HEK293 (cell line): Measurements from ENCODE around the gene ST7.
A peak's percentile ranks its signal among the peaks of the same experiment; 100 is the strongest.

Experiments used
- CTCF ChIA-PET: fragments of 350-600 bp; formaldehyde crosslinking; extraction: SDS; loops from one replicate; lab custom pipeline; 2021; ENCODE audit warnings: antibody characterized with exemption; lab: Yijun Ruan, JAX
- POLR2A ChIA-PET: fragments of 300-600 bp; formaldehyde crosslinking; extraction: SDS; loops from one replicate; lab custom pipeline; 2020; ENCODE audit warnings: antibody characterized with exemption, inconsistent platforms; lab: Yijun Ruan, JAX
- H3K27ac ChIP-seq: fragments of 200-500 bp; sonication (Bioruptor generic); 2 replicates; pipeline ENCODE4 v1.5.1; 2014; ENCODE audit warnings: low read depth, low read length, control low read depth, inconsistent platforms; ENCODE audit errors: extremely low read depth
- H3K36me3 ChIP-seq, 2 experiments: fragments of 200-500 bp in 1 of 2; sonication (Bioruptor generic) in 1 of 2; 1 replicate in 1 of 2; 2 replicates in 1 of 2; pipeline ENCODE4 v1.5.1; 2014 to 2017; ENCODE audit warnings: inconsistent platforms in 2 of 2, low read length in 2 of 2; ENCODE audit not compliant: control insufficient read depth in 2 of 2, insufficient read depth in 1 of 2
- H3K4me1 ChIP-seq: fragments of 200-500 bp; sonication (Bioruptor generic); 2 replicates; pipeline ENCODE4 v1.5.1; 2014; ENCODE audit warnings: mild to moderate bottlenecking, low read length, inconsistent platforms; ENCODE audit not compliant: control insufficient read depth, insufficient read depth
- H3K4me3 ChIP-seq: 2 replicates; pipeline ENCODE4 v1.5.1; 2011; ENCODE audit warnings: low read depth, mild to moderate bottlenecking, control low read depth, low read length, moderate library complexity
- H3K9me3 ChIP-seq: fragments of 200-500 bp; sonication (Bioruptor generic); 2 replicates; pipeline ENCODE4 v1.5.1; 2014; ENCODE audit warnings: low read depth, low read length, inconsistent platforms; ENCODE audit not compliant: control insufficient read depth, insufficient read depth
- OSR2 ChIP-seq: fragments of 450-650 bp; formaldehyde crosslinking; IDR thresholded peaks from 2 replicates; pipeline ENCODE4 v1.5.1; 2016; ENCODE audit warnings: missing biosample characterization, missing genetic modification characterization
- SCRT1 ChIP-seq: fragments of 450-650 bp; formaldehyde crosslinking; IDR thresholded peaks from 2 replicates; pipeline ENCODE4 v1.5.1; 2016; ENCODE audit warnings: missing biosample characterization, missing genetic modification characterization, borderline replicate concordance
- SCRT2 ChIP-seq: fragments of 450-650 bp; formaldehyde crosslinking; IDR thresholded peaks from 2 replicates; pipeline ENCODE4 v1.5.1; 2016; ENCODE audit warnings: missing biosample characterization, missing genetic modification characterization
- SP3 ChIP-seq: fragments of 450-650 bp; formaldehyde crosslinking; IDR thresholded peaks from 2 replicates; pipeline ENCODE4 v1.5.1; 2016; ENCODE audit warnings: missing biosample characterization, missing genetic modification characterization
- TCF7L2 ChIP-seq: IDR thresholded peaks from 2 replicates; pipeline ENCODE4 v1.6.1; 2011; ENCODE audit warnings: low read depth, mild to moderate bottlenecking, inconsistent platforms, low read length, moderate library complexity, borderline replicate concordance
- WT1 ChIP-seq: fragments of 450-650 bp; formaldehyde crosslinking; IDR thresholded peaks from 2 replicates; pipeline ENCODE4 v1.5.1; 2016; ENCODE audit warnings: missing biosample characterization, missing genetic modification characterization
- ZBTB17 ChIP-seq: fragments of 450-650 bp; formaldehyde crosslinking; IDR thresholded peaks from 2 replicates; pipeline ENCODE4 v1.5.1; 2016; ENCODE audit warnings: missing biosample characterization, missing genetic modification characterization
- ZBTB7A ChIP-seq: fragments of 450-650 bp; formaldehyde crosslinking; IDR thresholded peaks from 2 replicates; pipeline ENCODE4 v1.5.1; 2016; ENCODE audit warnings: low read depth, missing biosample characterization, missing genetic modification characterization
- ZBTB8A ChIP-seq: fragments of 450-650 bp; formaldehyde crosslinking; IDR thresholded peaks from 2 replicates; pipeline ENCODE4 v1.5.1; 2016; ENCODE audit warnings: missing biosample characterization, missing genetic modification characterization
- ZIC2 ChIP-seq: fragments of 450-650 bp; formaldehyde crosslinking; IDR thresholded peaks from 2 replicates; pipeline ENCODE4 v1.5.1; 2016; ENCODE audit warnings: missing biosample characterization, missing genetic modification characterization
- ZNF114 ChIP-seq: fragments of 450-650 bp; formaldehyde crosslinking; IDR thresholded peaks from 2 replicates; pipeline ENCODE4 v1.5.0; 2017; ENCODE audit warnings: missing biosample characterization, missing genetic modification characterization
- ZNF133 ChIP-seq: fragments of 450-650 bp; formaldehyde crosslinking; IDR thresholded peaks from 2 replicates; pipeline ENCODE4 v1.5.1; 2016; ENCODE audit warnings: missing biosample characterization, missing genetic modification characterization
- ZNF146 ChIP-seq: fragments of 450-650 bp; formaldehyde crosslinking; IDR thresholded peaks from 2 replicates; pipeline ENCODE4 v1.5.1; 2016; ENCODE audit warnings: missing biosample characterization, missing genetic modification characterization
- ZNF211 ChIP-seq: fragments of 450-650 bp; formaldehyde crosslinking; IDR thresholded peaks from 2 replicates; pipeline ENCODE4 v1.5.1; 2016; ENCODE audit warnings: low read depth, missing biosample characterization, missing genetic modification characterization
- ZNF362 ChIP-seq: fragments of 450-650 bp; formaldehyde crosslinking; IDR thresholded peaks from 2 replicates; pipeline ENCODE4 v1.5.1; 2016; ENCODE audit warnings: missing biosample characterization, missing genetic modification characterization
- ZNF449 ChIP-seq: fragments of 450-650 bp; formaldehyde crosslinking; IDR thresholded peaks from 2 replicates; pipeline ENCODE4 v1.5.1; 2017; ENCODE audit warnings: missing biosample characterization, mild to moderate bottlenecking, missing genetic modification characterization, moderate library complexity
- ZNF549 ChIP-seq: fragments of 450-650 bp; IDR thresholded peaks from 2 replicates; pipeline ENCODE4 v1.5.1; 2018; ENCODE audit warnings: missing biosample characterization, missing genetic modification characterization, mild to moderate bottlenecking, inconsistent platforms, moderate library complexity

ST7 gene

DNA sequence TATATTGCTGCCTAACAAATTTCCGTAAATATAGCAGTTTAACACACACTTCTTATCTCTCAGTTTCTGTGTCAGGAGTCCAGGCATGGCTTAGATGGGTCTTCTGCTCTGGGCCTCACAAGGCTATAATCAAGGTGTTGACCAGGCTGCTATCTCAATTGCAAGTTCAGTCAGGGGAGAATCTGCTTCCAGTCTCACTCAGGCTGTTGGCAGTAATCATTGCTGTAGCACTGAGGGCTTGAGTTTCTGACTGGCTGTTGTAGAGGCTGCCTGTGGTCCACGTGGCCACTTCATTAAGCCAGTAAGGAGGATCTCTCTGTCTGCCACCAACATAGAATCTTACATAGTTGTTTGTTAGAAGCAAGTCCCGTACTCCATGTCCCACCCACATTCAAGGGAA lies 138.4 kb downstream of the ST7 start:
- H3K27ac ChIP-seq: no peak overlapping the region
- H3K9me3 ChIP-seq: no peaks in the 10 kb centered on the region
- ChIA-PET POLR2A (no interaction called here), CTCF (interaction anchor here (0.9 kb wide), 1 partner anchor 9 kb away, joined by 3 read pairs; no protein-coding TSS in a partner anchor)
- TF ChIP-seq TCF7L2: no peak
- no peaks in the 10 kb centered on the region for H3K36me3 ChIP-seq
- peaks cover 6% of the 10 kb centered on the region for H3K4me1 ChIP-seq
- H3K4me3 ChIP-seq: no peak overlapping the region

DNA sequence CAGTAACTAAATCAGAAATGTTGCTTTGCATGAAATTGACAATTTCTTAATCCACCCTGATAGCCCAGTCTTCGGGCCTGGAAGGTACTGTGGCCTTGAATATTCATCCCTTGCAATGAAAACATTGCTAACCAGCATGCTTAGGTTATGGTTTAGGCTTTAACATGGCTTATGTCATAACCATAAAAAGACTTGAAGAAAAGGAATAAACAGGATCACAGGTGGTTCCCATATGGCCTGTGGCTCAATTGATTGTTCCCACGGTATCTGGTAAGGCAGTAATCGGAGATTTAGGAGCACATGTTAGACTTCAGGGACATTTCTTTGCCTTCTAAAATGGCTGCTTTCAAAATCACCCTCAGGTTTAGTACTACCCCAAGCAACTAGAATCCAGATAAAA lies 139.5 kb downstream of the ST7 start:
- peaks cover 3% of the 10 kb centered on the region for H3K4me1 ChIP-seq
- peak; percentile 52; the same call in 1 of the 2 replicates for TF ChIP-seq SCRT1
- TF ChIP-seq ZNF549 (tag by site-specific recombination): no peak
- TF ChIP-seq ZNF211 (tag by site-specific recombination): no peak
- TF ChIP-seq SCRT2 (tag by site-specific recombination): peak; percentile 30; the same call in 1 of the 2 replicates
- no peak for TF ChIP-seq SP3 (tag by site-specific recombination)
- TF ChIP-seq ZNF449 (tag by site-specific recombination): no peak
- TF ChIP-seq, all 188 proteins: peak for 2
- Histone ChIP-seq H3K36me3 (no peaks in the 10 kb centered on the region), H3K4me3 (no peak overlapping the region), H3K9me3 (no peaks in the 10 kb centered on the region), H3K27ac (no peak overlapping the region)
- ChIA-PET CTCF (interaction anchor here (0.9 kb wide), 1 partner anchor 8 kb away, joined by 3 read pairs; no protein-coding TSS in a partner anchor), POLR2A (no interaction called here)

GRCh38 chr7:117094457-117094856 lies 141.2 kb downstream of the ST7 start:
- no peaks in the 10 kb centered on the region for H3K9me3 ChIP-seq
- no peak for TF ChIP-seq OSR2 (tag by site-specific recombination)
- no peak for TF ChIP-seq ZNF133 (tag by site-specific recombination)
- TF ChIP-seq ZNF362: no peak
- no peak for TF ChIP-seq SCRT1
- TF ChIP-seq ZBTB7A (tag by site-specific recombination): no peak
- no peak for TF ChIP-seq WT1 (tag by site-specific recombination)
- 0 out of 2 replicates have a peak, but pooled peaks have one; percentile 17 for TF ChIP-seq ZBTB17 (tag by site-specific recombination)
- TF ChIP-seq ZNF114 (tag by site-specific recombination): no peak
- no peaks in the 10 kb centered on the region for H3K36me3 ChIP-seq
- ChIA-PET CTCF (interaction anchor here (0.6 kb wide), 1 partner anchor 258 kb away, joined by 3 read pairs; no protein-coding TSS in a partner anchor), POLR2A (no interaction called here)
- H3K27ac ChIP-seq: no peak overlapping the region
- H3K4me3 ChIP-seq: no peak overlapping the region
- H3K4me1 ChIP-seq: no peaks in the 10 kb centered on the region

DNA sequence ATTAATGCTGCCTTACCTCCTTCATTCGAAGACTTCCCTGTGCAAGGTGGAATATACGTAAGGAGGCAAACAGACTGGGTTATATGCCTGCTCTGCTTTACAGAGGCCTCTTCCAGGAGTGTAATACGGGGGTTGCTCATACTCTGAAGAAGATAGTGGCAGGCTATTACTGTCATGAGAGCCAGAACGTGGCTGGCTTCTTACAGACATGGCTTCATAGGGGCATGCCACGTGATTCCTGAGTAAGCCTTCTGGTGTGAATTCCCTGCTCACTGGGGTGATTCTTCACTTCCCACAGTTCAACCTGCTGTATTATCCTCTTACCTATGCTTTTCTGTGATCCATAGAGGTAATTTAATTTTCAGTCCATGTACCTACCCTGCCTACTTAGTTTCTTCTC lies 141.8 kb downstream of the ST7 start:
- H3K27ac ChIP-seq: no peak overlapping the region
- POLR2A ChIA-PET: no interaction called here

More for the DNA sequence above, 141.8 kb downstream of the ST7 start:
- CTCF ChIA-PET: no interaction called here
- Histone ChIP-seq H3K36me3 (no peaks in the 10 kb centered on the region), H3K4me1 (no peaks in the 10 kb centered on the region), H3K9me3 (no peaks in the 10 kb centered on the region), H3K4me3 (no peak overlapping the region)
- TF ChIP-seq ZNF146 (tag by site-specific recombination): no peak
- TF ChIP-seq WT1 (tag by site-specific recombination): no peak
- TF ChIP-seq ZIC2 (tag by site-specific recombination): no peak
- no peak for TF ChIP-seq ZBTB8A
